Activated CD4-positive, alpha-beta memory T cell treated with anti-CD3 and anti-CD28 coated beads for 36 hours (primary cell): ENCODE results near the gene LRCH3. TPM values are rescaled to one million over a fixed set of nuclear protein-coding genes. Genes with fewer than 3 reads are reported as not detected.
"Not testable (repeated sequence)": the region's sequence is repeated elsewhere in the genome, so short reads cannot be mapped to it uniquely, and the experiment has no call there.

ENCODE experiments used
- CTCF ChIA-PET: fragments of 350-600 bp; sonication (Branson Sonifier 250); formaldehyde crosslinking; loops from one replicate; lab custom pipeline; 2021; ENCODE audit warnings: antibody characterized with exemption, inconsistent platforms; lab: Charles Lee
- POLR2A ChIA-PET: fragments of 350-600 bp; sonication (Branson Sonifier 250); formaldehyde crosslinking; loops from one replicate; lab custom pipeline; 2021; ENCODE audit warnings: antibody characterized with exemption; lab: Charles Lee
- DNase-seq: peaks from one replicate; pipeline ENCODE4 v3.0.0-alpha.2; 2020
- H3K27ac Mint-ChIP-seq: one replicate; pipeline ENCODE4 v1.8.0; 2021; ENCODE audit warnings: mixed read lengths
- H3K27me3 Mint-ChIP-seq: one replicate; pipeline ENCODE4 v1.8.0; 2021; ENCODE audit warnings: mixed read lengths
- H3K36me3 Mint-ChIP-seq: one replicate; pipeline ENCODE4 v1.8.0; 2021; ENCODE audit warnings: mixed read lengths
- H3K4me1 Mint-ChIP-seq: one replicate; pipeline ENCODE4 v1.8.0; 2021; ENCODE audit warnings: low read depth, mixed read lengths
- H3K4me3 Mint-ChIP-seq: one replicate; pipeline ENCODE4 v1.8.0; 2021; ENCODE audit warnings: mild to moderate bottlenecking, mixed read lengths
- H3K9me3 Mint-ChIP-seq: one replicate; pipeline ENCODE4 v1.8.0; 2021; ENCODE audit warnings: mixed read lengths
- intact Hi-C: fragments of 100-400 bp; cut with micrococcal nuclease; formaldehyde crosslinking; loops from one replicate; pipeline ENCODE4 v1.15.1; 2023
- total RNA-seq, 2 experiments: library from RNA; stranded (reverse); gene quantifications; one replicate each; pipeline ENCODE4 v1.2.3, GENCODE V29; 2021

LRCH3 gene
- total RNA-seq, 2 experiments from 2014 or later, result 50.1 to 51.1 TPM

GRCh38 chr3:197880491-197881269, 89.6 kb downstream of the LRCH3 start:
- intact Hi-C loops, result no loop called here
- Mint-ChIP-seq H3K27me3 (no peaks in the 10 kb centered on the region), H3K27ac (no peak overlapping the region), H3K9me3 (no peaks in the 10 kb centered on the region), H3K4me1 (peaks cover 16% of the 10 kb centered on the region), H3K4me3 (no peak overlapping the region), H3K36me3 (peaks cover 29% of the 10 kb centered on the region)
- no peak for DNase-seq
- ChIA-PET POLR2A (no interaction called here), CTCF (no interaction called here)

DNA sequence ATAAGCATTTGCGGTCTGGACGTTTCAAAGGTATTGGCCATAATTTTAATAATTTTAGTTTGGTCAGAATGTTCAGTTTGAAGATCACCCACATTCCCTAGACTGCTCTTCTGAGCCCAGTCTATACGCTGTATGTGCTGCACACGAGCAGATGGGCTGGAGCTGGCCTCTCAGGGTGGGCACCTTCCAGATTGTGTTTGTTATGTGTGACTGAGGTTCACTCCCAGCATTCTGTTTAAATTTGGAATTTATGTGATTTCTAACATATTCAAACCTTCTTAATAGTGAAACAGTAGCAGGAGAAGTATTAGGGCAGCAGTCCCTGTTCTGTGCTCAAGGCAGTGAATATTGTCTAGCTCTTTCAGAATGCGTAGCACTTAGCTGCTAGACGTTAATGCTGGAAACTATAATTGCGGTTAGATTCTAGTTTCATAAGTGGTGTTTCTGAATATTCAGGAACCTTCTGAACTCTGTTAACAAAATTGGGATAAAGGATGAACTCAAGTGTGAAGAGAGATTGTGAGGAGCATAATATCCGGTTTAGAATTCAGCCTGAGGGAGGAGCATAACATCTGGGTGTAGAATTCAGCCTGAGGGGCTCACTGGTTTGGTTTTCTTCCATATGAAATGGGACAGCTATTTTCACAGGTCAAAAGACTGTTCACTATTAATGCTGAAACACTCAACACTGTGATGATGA, 90.4 kb downstream of the LRCH3 start:
- no peak overlapping the region for H3K27ac Mint-ChIP-seq
- peaks cover 16% of the 10 kb centered on the region for H3K4me1 Mint-ChIP-seq
- ChIA-PET POLR2A (no interaction called here), CTCF (interaction anchor here (0.7 kb wide), 1 partner anchor 24 kb away, joined by 4 read pairs; no protein-coding TSS in a partner anchor)
- no peak for DNase-seq
- H3K9me3 Mint-ChIP-seq, result no peaks in the 10 kb centered on the region
- intact Hi-C loops, result no loop called here
- no peak overlapping the region for H3K4me3 Mint-ChIP-seq
- peaks cover 32% of the 10 kb centered on the region for H3K36me3 Mint-ChIP-seq
- no peaks in the 10 kb centered on the region for H3K27me3 Mint-ChIP-seq

- intact Hi-C loops, result no loop called here
- CTCF ChIA-PET, result interaction anchor here (0.7 kb wide), 1 partner anchor 24 kb away, joined by 4 read pairs; no protein-coding TSS in a partner anchor
- H3K27me3 Mint-ChIP-seq, result no peaks in the 10 kb centered on the region
- no peaks in the 10 kb centered on the region for H3K9me3 Mint-ChIP-seq
- no peak for DNase-seq
- H3K27ac Mint-ChIP-seq, result no peak overlapping the region
- H3K4me1 Mint-ChIP-seq, result peaks cover 16% of the 10 kb centered on the region
- no peak overlapping the region for H3K4me3 Mint-ChIP-seq
- H3K36me3 Mint-ChIP-seq, result peaks cover 32% of the 10 kb centered on the region
- POLR2A ChIA-PET, result no interaction called here
Observed at GRCh38 chr3:197881970-197882338, 90.9 kb downstream of the LRCH3 start.

GRCh38 chr3:197882586-197882985, 91.5 kb downstream of the LRCH3 start:
- peaks cover 29% of the 10 kb centered on the region for H3K36me3 Mint-ChIP-seq
- CTCF ChIA-PET, result no interaction called here
- no peaks in the 10 kb centered on the region for H3K27me3 Mint-ChIP-seq
- POLR2A ChIA-PET, result no interaction called here
- DNase-seq, result no peak
- H3K4me1 Mint-ChIP-seq, result peaks cover 16% of the 10 kb centered on the region
- intact Hi-C loops, result no loop called here
- H3K27ac Mint-ChIP-seq, result no peak overlapping the region
- no peak overlapping the region for H3K4me3 Mint-ChIP-seq
- no peaks in the 10 kb centered on the region for H3K9me3 Mint-ChIP-seq

DNA sequence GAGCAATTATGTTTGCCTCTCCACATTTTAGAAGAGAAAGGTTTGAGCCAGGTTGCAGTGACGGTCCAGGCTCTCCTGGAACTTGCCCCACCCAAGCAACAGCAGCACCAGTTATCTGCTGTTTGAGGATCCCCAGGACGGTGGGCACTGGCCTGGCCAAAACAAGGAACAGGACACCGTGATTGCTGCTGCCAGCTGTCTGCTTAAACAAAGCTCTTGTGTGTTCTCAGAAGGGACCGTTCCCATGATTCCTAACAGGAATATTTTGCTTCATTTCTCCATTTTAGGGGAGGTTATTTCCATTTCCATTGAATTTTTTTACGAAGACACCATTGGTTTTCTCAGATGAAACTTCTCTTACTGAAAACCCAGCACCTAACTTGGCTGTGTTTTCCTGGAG, 92.5 kb downstream of the LRCH3 start:
- peaks cover 26% of the 10 kb centered on the region for H3K36me3 Mint-ChIP-seq
- peaks cover 11% of the 10 kb centered on the region for H3K4me1 Mint-ChIP-seq
- ChIA-PET CTCF (no interaction called here), POLR2A (no interaction called here)
- H3K9me3 Mint-ChIP-seq, result no peaks in the 10 kb centered on the region
- intact Hi-C loops, result no loop called here
- H3K4me3 Mint-ChIP-seq, result no peak overlapping the region
- no peak for DNase-seq
- H3K27me3 Mint-ChIP-seq, result no peaks in the 10 kb centered on the region
- no peak overlapping the region for H3K27ac Mint-ChIP-seq

- intact Hi-C loops, POLR2A ChIA-PET, CTCF ChIA-PET, H3K27me3 Mint-ChIP-seq, H3K27ac Mint-ChIP-seq, DNase-seq, H3K9me3 Mint-ChIP-seq, H3K4me3 Mint-ChIP-seq: not testable (repeated sequence)
- Mint-ChIP-seq H3K36me3 (peaks cover 22% of the 10 kb centered on the region), H3K4me1 (peaks cover 13% of the 10 kb centered on the region)
Observed at GRCh38 chr3:197884330-197884729, 93.3 kb downstream of the LRCH3 start.

DNA sequence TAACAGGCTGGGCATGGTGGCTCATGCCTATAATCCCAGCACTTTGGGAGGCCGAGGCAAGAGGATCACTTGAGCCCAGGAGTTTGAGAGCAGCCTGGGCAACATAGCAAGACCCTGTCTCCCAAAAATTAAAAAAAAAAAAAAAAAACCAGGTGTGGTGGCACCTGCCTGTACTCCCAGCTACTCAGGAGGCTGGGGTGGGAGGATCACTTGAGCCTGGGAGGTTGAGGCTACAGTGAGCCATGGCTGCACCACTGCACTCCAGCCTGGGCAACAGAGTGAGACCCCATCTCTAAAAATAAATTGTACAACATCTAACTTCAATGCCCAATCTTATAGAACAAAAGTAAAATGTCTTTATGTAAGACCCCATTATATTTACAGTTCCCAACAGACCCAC, 95.0 kb downstream of the LRCH3 start:
- H3K9me3 Mint-ChIP-seq, DNase-seq, H3K27ac Mint-ChIP-seq, H3K4me3 Mint-ChIP-seq, POLR2A ChIA-PET, H3K27me3 Mint-ChIP-seq, intact Hi-C loops: not testable (repeated sequence)
- H3K4me1 Mint-ChIP-seq, result peaks cover 19% of the 10 kb centered on the region
- H3K36me3 Mint-ChIP-seq, result peaks cover 22% of the 10 kb centered on the region
- CTCF ChIA-PET, result interaction anchor here (1.5 kb wide), 1 partner anchor 20 kb away, joined by 4 read pairs; no protein-coding TSS in a partner anchor

GRCh38 chr3:197887430-197888053, 96.5 kb downstream of the LRCH3 start:
- Mint-ChIP-seq H3K4me1 (peaks cover 17% of the 10 kb centered on the region), H3K36me3 (peaks cover 21% of the 10 kb centered on the region)
- DNase-seq, POLR2A ChIA-PET, H3K4me3 Mint-ChIP-seq, H3K9me3 Mint-ChIP-seq, H3K27ac Mint-ChIP-seq, H3K27me3 Mint-ChIP-seq, intact Hi-C loops, CTCF ChIA-PET: not testable (repeated sequence)

DNA sequence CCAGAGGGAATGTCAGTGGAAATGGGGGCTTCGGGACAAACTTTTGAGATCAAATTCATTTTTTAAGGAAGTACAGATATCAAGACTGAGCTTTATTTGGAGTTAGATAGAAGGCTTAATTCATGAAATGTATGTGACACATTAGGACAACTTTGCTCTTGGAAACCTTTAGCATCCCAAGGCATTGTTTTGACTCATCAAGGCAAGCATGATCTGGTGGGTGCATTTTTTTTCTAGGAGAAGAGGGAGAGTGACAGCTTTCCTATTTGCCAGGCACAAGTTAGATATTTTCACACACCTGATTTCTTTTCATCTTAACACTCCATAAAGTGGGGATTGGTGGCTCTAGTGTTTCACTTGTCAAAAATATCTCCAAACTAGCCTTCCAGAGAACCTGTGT, 97.5 kb downstream of the LRCH3 start:
- H3K27me3 Mint-ChIP-seq, result no peaks in the 10 kb centered on the region
- H3K27ac Mint-ChIP-seq, result no peak overlapping the region
- CTCF ChIA-PET, result interaction anchor here (0.8 to 0.9 kb wide), 2 partner anchors 17 to 61 kb away, joined by 3 read pairs; partner anchors contain the start of gene RPL35A
- no peaks in the 10 kb centered on the region for H3K9me3 Mint-ChIP-seq
- H3K4me3 Mint-ChIP-seq, result no peak overlapping the region
- POLR2A ChIA-PET, result interaction anchor here (0.6 kb wide), 1 partner anchor 24 kb away, joined by 4 read pairs; no protein-coding TSS in a partner anchor
- intact Hi-C loops, result no loop called here
- no peak for DNase-seq
- peaks cover 15% of the 10 kb centered on the region for H3K36me3 Mint-ChIP-seq
- peaks cover 17% of the 10 kb centered on the region for H3K4me1 Mint-ChIP-seq

GRCh38 chr3:197889204-197889930, 98.3 kb downstream of the LRCH3 start:
- Mint-ChIP-seq H3K36me3 (peaks cover 11% of the 10 kb centered on the region), H3K4me1 (peaks cover 17% of the 10 kb centered on the region), H3K9me3 (no peaks in the 10 kb centered on the region), H3K27me3 (no peaks in the 10 kb centered on the region), H3K27ac (peak overlapping the region; percentile 36), H3K4me3 (no peak overlapping the region)
- ChIA-PET POLR2A (interaction anchor here (0.6 to 1.5 kb wide), 2 partner anchors 17 to 23 kb away, joined by 4 to 8 read pairs; no protein-coding TSS in a partner anchor), CTCF (interaction anchor here (0.9 to 2.0 kb wide), 3 partner anchors 16 to 191 kb away, joined by 3 to 9 read pairs (median 4); partner anchors contain the start of gene RPL35A)
- no peak for DNase-seq
- intact Hi-C loops, result loop anchor here (1.0 kb wide), 1 partner anchor 17 kb away; no protein-coding TSS in a partner anchor

- CTCF ChIA-PET, result interaction anchor here (1.6 to 2.0 kb wide), 2 partner anchors 15 to 190 kb away, joined by 4 to 9 read pairs; no protein-coding TSS in a partner anchor
- Mint-ChIP-seq H3K4me1 (peaks cover 17% of the 10 kb centered on the region), H3K9me3 (no peaks in the 10 kb centered on the region), H3K36me3 (peaks cover 5% of the 10 kb centered on the region), H3K27me3 (no peaks in the 10 kb centered on the region), H3K4me3 (no peak overlapping the region), H3K27ac (no peak overlapping the region)
- DNase-seq, result no peak
- intact Hi-C loops, result no loop called here
- POLR2A ChIA-PET, result interaction anchor here (1.5 kb wide), 1 partner anchor 16 kb away, joined by 8 read pairs; no protein-coding TSS in a partner anchor
Observed at GRCh38 chr3:197890693-197891092, 99.6 kb downstream of the LRCH3 start.
